HCT116 (cell line): ENCODE measurements around the gene FAM110C. TPM values are rescaled to one million over a fixed set of nuclear protein-coding genes. Genes with fewer than 3 reads are reported as not detected.

Experiments
- ATAC-seq: fragments of 200-7000 bp; cut with Tn5 transposase; 2 replicates; pipeline ENCODE4 v1.9.1; 2020; ENCODE audit warnings: mild to moderate bottlenecking, moderate library complexity
- BruUV-seq: library from RNA; stranded (reverse); fragments of 400-500 nt; replicated peaks from 2 replicates; lab custom pipeline; 2021; lab: Mats Ljungman, UMichigan
- CTCF ChIA-PET: fragments of 300-600 bp; sonication (Branson Sonifier 250); formaldehyde crosslinking; loops from one replicate; lab custom pipeline; 2021; ENCODE audit warnings: antibody characterized with exemption; lab: Charles Lee
- POLR2A ChIA-PET: fragments of 300-600, 350-600 bp; sonication (Branson Sonifier 250); formaldehyde crosslinking; loops from one replicate; lab custom pipeline; 2021; ENCODE audit warnings: antibody characterized with exemption; lab: Charles Lee
- RAD21 ChIA-PET, 2 experiments: fragments of 300-600 bp; sonication (Branson Sonifier 250); formaldehyde crosslinking; loops; one replicate each; lab custom pipeline; 2023; ENCODE audit warnings: low total read pairs in 2 of 2; ENCODE audit not compliant: uncharacterized antibody in 2 of 2, unreplicated experiment in 2 of 2, low non-redundant PET in 1 of 2; lab: Charles Lee
- DNase-seq: peaks from one replicate; pipeline ENCODE4 v3.0.0-alpha.2; 2010; ENCODE audit warnings: low read depth, low spot score
- H2AFZ ChIP-seq: fragments of 200-600 bp; shearing (Covaris generic), sonication (generic); 2 replicates; pipeline ENCODE4 v1.6.1; 2017; ENCODE audit warnings: low read depth, mixed run types, mixed read lengths, antibody characterized with exemption, low read length; ENCODE audit not compliant: poor library complexity, severe bottlenecking
- H3K27ac ChIP-seq: 2 replicates; pipeline ENCODE4 v1.5.1; 2012; ENCODE audit warnings: low read depth, low read length
- H3K27me3 ChIP-seq: fragments of 200-600 bp; sonication (generic); 2 replicates; pipeline ENCODE4 v1.6.1; 2016; ENCODE audit warnings: mixed run types, low read length, mixed read lengths; ENCODE audit not compliant: insufficient read depth
- H3K36me3 ChIP-seq, 2 experiments: fragments of 200-500 bp in 1 of 2; fragments of 200-600 bp in 1 of 2; sonication (Bioruptor generic) in 1 of 2; sonication (generic) in 1 of 2; 2 replicates each; pipeline versions ENCODE4 v1.5.1 to v1.6.1; 2014 to 2016; ENCODE audit warnings: low read length in 2 of 2, inconsistent platforms in 1 of 2, mixed read lengths in 1 of 2, mixed run types in 1 of 2; ENCODE audit not compliant: insufficient read depth in 2 of 2, control insufficient read depth in 1 of 2
- H3K4me1 ChIP-seq, 2 experiments: fragments of 200-600 bp in 1 of 2; sonication (generic) in 1 of 2; 2 replicates each; pipeline versions ENCODE4 v1.5.1 to v1.6.1; 2012 to 2017; ENCODE audit warnings: low read length in 2 of 2, inconsistent platforms in 1 of 2, mild to moderate bottlenecking in 1 of 2, mixed read lengths in 1 of 2, mixed run types in 1 of 2, moderate library complexity in 1 of 2; ENCODE audit not compliant: insufficient read depth in 2 of 2, control insufficient read depth in 1 of 2
- H3K4me2 ChIP-seq: fragments of 200-600 bp; sonication (generic); 2 replicates; pipeline ENCODE4 v1.6.1; 2017; ENCODE audit warnings: mixed run types, low read length, mixed read lengths
- H3K4me3 ChIP-seq, 2 experiments: fragments of 200-600 bp in 1 of 2; sonication (generic) in 1 of 2; replicated peaks in 1 of 2; 2 replicates each; pipeline ENCODE4 v1.5.1; 2011 to 2016; ENCODE audit warnings: low read length in 2 of 2, control low read depth in 1 of 2, low read depth in 1 of 2, mild to moderate bottlenecking in 1 of 2, mixed read lengths in 1 of 2, mixed run types in 1 of 2
- H3K79me2 ChIP-seq: fragments of 200-600 bp; sonication (generic); 2 replicates; pipeline ENCODE4 v1.6.1; 2017; ENCODE audit warnings: mild to moderate bottlenecking, mixed run types, low read length, moderate library complexity, mixed read lengths; ENCODE audit not compliant: insufficient read depth
- H3K9ac ChIP-seq: fragments of 200-600 bp; sonication (generic); 2 replicates; pipeline ENCODE4 v1.6.1; 2016; ENCODE audit warnings: low read length, mixed read lengths
- H3K9me2 ChIP-seq: fragments of 200-600 bp; sonication (generic), shearing (Covaris generic); 2 replicates; pipeline ENCODE4 v1.6.1; 2017; ENCODE audit warnings: mixed run types, mild to moderate bottlenecking, moderate library complexity; ENCODE audit not compliant: insufficient read depth
- H3K9me3 ChIP-seq, 2 experiments: fragments of 200-500 bp in 1 of 2; fragments of 200-600 bp in 1 of 2; sonication (Bioruptor generic) in 1 of 2; sonication (generic) in 1 of 2; 2 replicates each; pipeline ENCODE4 v1.6.1; 2014 to 2017; ENCODE audit warnings: low read length in 2 of 2, mixed read lengths in 2 of 2, inconsistent platforms in 1 of 2, low read depth in 1 of 2, mild to moderate bottlenecking in 1 of 2, mixed run types in 1 of 2, moderate library complexity in 1 of 2; ENCODE audit not compliant: control insufficient read depth in 1 of 2, insufficient read depth in 1 of 2
- H4K20me1 ChIP-seq: fragments of 200-600 bp; sonication (generic), shearing (Covaris generic); 2 replicates; pipeline ENCODE4 v1.6.1; 2017; ENCODE audit warnings: mixed run types, mild to moderate bottlenecking, moderate library complexity; ENCODE audit not compliant: insufficient read depth
- CBX3 ChIP-seq: IDR thresholded peaks from 2 replicates; pipeline ENCODE4 v1.6.1; 2012; ENCODE audit warnings: low read depth
- EZH2phosphoT487 ChIP-seq: fragments of 200-600 bp; IDR thresholded peaks from 2 replicates; pipeline ENCODE4 v1.6.1; 2018; ENCODE audit warnings: antibody characterized with exemption, borderline replicate concordance
- JUND ChIP-seq: IDR thresholded peaks from 2 replicates; pipeline ENCODE4 v1.6.1; 2012
- MAX ChIP-seq: IDR thresholded peaks from 2 replicates; pipeline ENCODE4 v1.6.1; 2012
- TCF7L2 ChIP-seq: IDR thresholded peaks from 2 replicates; pipeline ENCODE4 v1.7.0; 2011; ENCODE audit warnings: borderline replicate concordance, inconsistent platforms; ENCODE audit not compliant: insufficient read depth, insufficient read length; ENCODE audit errors: extremely low read depth
- YY1 ChIP-seq: IDR thresholded peaks from 2 replicates; pipeline ENCODE4 v1.6.1; 2011; ENCODE audit warnings: low read length, low read depth, moderate library complexity, mild to moderate bottlenecking; ENCODE audit not compliant: insufficient replicate concordance; ENCODE audit errors: extremely low read depth
- intact Hi-C: fragments of 100-400 bp; cut with micrococcal nuclease; formaldehyde crosslinking; loops from 2 replicates; pipeline ENCODE4 v1.10.0; 2022
- total RNA-seq: library from RNA; stranded (reverse); gene quantifications from one replicate; pipeline ENCODE4 v1.2.1, GENCODE V29; 2021; ENCODE audit not compliant: unreplicated experiment
- TF ChIP-seq, protein P1 (sequence below): IDR thresholded peaks from 2 replicates; pipeline ENCODE4 v1.6.1; 2011; ENCODE audit warnings: mild to moderate bottlenecking, low read length, moderate library complexity; ENCODE audit not compliant: insufficient replicate concordance; ENCODE audit errors: extremely low read depth
- TF ChIP-seq, protein P2 (sequence below): IDR thresholded peaks from 2 replicates; pipeline ENCODE4 v1.6.1; 2012

Gene FAM110C
- total RNA-seq, 1 experiment from 2014 or later = 20.3 TPM

- no peak overlapping the region for H3K4me2 ChIP-seq
- no TSS peak for BruUV-seq
- H3K27ac ChIP-seq = no peak overlapping the region
- no peak for ATAC-seq
- POLR2A ChIA-PET = no interaction called here
- TF ChIP-seq, protein P1, sequence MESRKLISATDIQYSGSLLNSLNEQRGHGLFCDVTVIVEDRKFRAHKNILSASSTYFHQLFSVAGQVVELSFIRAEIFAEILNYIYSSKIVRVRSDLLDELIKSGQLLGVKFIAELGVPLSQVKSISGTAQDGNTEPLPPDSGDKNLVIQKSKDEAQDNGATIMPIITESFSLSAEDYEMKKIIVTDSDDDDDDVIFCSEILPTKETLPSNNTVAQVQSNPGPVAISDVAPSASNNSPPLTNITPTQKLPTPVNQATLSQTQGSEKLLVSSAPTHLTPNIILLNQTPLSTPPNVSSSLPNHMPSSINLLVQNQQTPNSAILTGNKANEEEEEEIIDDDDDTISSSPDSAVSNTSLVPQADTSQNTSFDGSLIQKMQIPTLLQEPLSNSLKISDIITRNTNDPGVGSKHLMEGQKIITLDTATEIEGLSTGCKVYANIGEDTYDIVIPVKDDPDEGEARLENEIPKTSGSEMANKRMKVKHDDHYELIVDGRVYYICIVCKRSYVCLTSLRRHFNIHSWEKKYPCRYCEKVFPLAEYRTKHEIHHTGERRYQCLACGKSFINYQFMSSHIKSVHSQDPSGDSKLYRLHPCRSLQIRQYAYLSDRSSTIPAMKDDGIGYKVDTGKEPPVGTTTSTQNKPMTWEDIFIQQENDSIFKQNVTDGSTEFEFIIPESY = no peak
- TF ChIP-seq JUND (no peak), TCF7L2 (no peak), MAX (no peak), CBX3 (no peak), YY1 (no peak), EZH2phosphoT487 (no peak)
- TF ChIP-seq, protein P2, sequence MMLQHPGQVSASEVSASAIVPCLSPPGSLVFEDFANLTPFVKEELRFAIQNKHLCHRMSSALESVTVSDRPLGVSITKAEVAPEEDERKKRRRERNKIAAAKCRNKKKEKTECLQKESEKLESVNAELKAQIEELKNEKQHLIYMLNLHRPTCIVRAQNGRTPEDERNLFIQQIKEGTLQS = no peak
- H3K36me3 ChIP-seq = no peaks in the 10 kb centered on the region
- RAD21 ChIA-PET = no interaction called here
- H4K20me1 ChIP-seq = no peaks in the 10 kb centered on the region
- no peak for DNase-seq
- H3K4me3 ChIP-seq = no peak overlapping the region
- H3K9ac ChIP-seq = no peak overlapping the region
- no peaks in the 10 kb centered on the region for H3K79me2 ChIP-seq
- H3K9me3 ChIP-seq = no peaks in the 10 kb centered on the region
- no peaks in the 10 kb centered on the region for H3K27me3 ChIP-seq
- H3K9me2 ChIP-seq = no peaks in the 10 kb centered on the region
- CTCF ChIA-PET = no interaction called here
- intact Hi-C loops = no loop called here
- H2AFZ ChIP-seq = no peak overlapping the region
- H3K4me1 ChIP-seq = peaks cover 8 to 14% of the 10 kb centered on the region in 2 experiments
Measured at GRCh38 chr2:51613-52012, 5.3 kb upstream of the FAM110C start.
